NT2/D1 (cell line): Measurements from ENCODE around the gene PFKFB3.

Source experiments
- SUZ12 ChIP-seq: IDR thresholded peaks from 2 replicates; pipeline ENCODE4 v1.6.1; 2011; ENCODE audit not compliant: insufficient read length, insufficient read depth; ENCODE audit errors: extremely low read depth
- YY1 ChIP-seq: IDR thresholded peaks from 2 replicates; pipeline ENCODE4 v1.6.1; 2011; ENCODE audit not compliant: insufficient read length, insufficient read depth
- ZNF274 ChIP-seq: IDR thresholded peaks from 2 replicates; pipeline ENCODE4 v1.6.1; 2011; ENCODE audit warnings: mild to moderate bottlenecking, low read depth, low read length

GRCh38 chr10:6200734-6201515 lies 1.8 kb upstream of the PFKFB3 start:
- no peak for TF ChIP-seq YY1
- no peak for TF ChIP-seq ZNF274
- peak; percentile 21 for TF ChIP-seq SUZ12
